Measurements from ENCODE around the gene ABHD12. TPM values are rescaled to one million over a fixed set of nuclear protein-coding genes. Genes with fewer than 3 reads are reported as not detected.
A peak's percentile ranks its signal among the peaks of the same experiment; 100 is the strongest.

ABHD12 gene
- total RNA-seq, 2 donors from 2014 or later, result 70.1 to 84.7 TPM

DNA sequence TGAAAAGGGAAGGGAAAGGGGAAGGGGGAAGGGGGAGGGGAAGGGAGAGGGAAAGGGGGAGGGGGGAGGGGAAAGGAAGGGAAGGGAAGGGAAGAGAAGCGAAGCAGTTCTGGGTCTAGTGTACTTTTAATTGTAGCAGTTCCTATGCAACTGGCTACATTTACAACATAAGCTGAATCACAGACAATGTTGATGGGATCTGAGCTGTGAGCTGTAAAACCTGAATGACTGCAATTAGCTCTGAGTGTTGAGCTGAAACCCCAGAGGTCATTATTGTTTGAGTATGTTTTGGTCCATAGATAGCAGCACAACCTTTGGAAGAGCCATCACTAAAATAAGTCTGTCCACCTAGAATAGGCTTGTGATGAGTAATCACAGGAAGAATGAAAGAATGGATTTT, 7.2 kb upstream of the ABHD12 start:
- Histone ChIP-seq H3K36me3 (no peaks in the 10 kb centered on the region), H3K4me1 (replicated peaks) (no peaks in the 10 kb centered on the region), H3K27ac (no peak overlapping the region), H3K27me3 (replicated peaks; ENCODE audit: insufficient read depth) (no peaks in the 10 kb centered on the region), H3K4me3 (no peak overlapping the region), H3K9me3 (no peaks in the 10 kb centered on the region)
- 50% methylated on average over 1 of the region's 1 CpG for WGBS
- TF ChIP-seq, protein P1, sequence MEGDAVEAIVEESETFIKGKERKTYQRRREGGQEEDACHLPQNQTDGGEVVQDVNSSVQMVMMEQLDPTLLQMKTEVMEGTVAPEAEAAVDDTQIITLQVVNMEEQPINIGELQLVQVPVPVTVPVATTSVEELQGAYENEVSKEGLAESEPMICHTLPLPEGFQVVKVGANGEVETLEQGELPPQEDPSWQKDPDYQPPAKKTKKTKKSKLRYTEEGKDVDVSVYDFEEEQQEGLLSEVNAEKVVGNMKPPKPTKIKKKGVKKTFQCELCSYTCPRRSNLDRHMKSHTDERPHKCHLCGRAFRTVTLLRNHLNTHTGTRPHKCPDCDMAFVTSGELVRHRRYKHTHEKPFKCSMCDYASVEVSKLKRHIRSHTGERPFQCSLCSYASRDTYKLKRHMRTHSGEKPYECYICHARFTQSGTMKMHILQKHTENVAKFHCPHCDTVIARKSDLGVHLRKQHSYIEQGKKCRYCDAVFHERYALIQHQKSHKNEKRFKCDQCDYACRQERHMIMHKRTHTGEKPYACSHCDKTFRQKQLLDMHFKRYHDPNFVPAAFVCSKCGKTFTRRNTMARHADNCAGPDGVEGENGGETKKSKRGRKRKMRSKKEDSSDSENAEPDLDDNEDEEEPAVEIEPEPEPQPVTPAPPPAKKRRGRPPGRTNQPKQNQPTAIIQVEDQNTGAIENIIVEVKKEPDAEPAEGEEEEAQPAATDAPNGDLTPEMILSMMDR (IDR thresholded peaks at IDR 0.05), result no peak
- no peak for TF ChIP-seq POLR2A (IDR thresholded peaks at IDR 0.05)
- TF ChIP-seq POLR2AphosphoS5 (IDR thresholded peaks at IDR 0.05), result no peak
- intact Hi-C loops (cut with DNase I), result loop anchor here (2.0 to 10.0 kb wide), 2 partner anchors 149 to 203 kb away; partner anchors contain the start of genes ENTPD6 and PYGB
- no peak for DNase-seq (ENCODE audit: low spot score)

DNA sequence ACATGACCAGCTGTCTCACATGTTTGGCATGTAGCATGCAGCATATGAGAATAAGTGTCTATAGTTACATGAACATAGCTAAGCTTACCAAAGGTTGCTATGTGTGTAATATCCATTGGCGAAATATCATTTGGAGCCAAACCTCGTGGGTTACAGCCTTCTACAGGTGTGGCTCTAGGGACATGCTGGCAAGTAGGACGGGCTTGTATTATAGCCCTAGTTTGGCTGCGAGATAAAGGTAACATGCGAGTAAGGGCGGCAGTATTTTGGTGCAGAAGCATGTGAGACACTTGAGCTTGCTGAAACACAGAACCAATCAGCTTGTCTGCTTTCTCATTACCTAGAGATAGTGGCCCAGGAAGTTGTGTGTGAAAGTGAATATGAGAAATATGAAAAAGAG, 6.5 kb upstream of the ABHD12 start:
- H3K4me3 ChIP-seq, result no peak overlapping the region
- 63% methylated on average over 6 of the region's 6 CpGs for WGBS
- TF ChIP-seq, protein P1 (IDR thresholded peaks at IDR 0.05), result no peak
- TF ChIP-seq POLR2A (IDR thresholded peaks at IDR 0.05) (no peak), POLR2AphosphoS5 (IDR thresholded peaks at IDR 0.05) (no peak)
- H3K9me3 ChIP-seq, result no peaks in the 10 kb centered on the region
- no peak for DNase-seq (ENCODE audit: low spot score)
- no peak overlapping the region for H3K27ac ChIP-seq
- no peaks in the 10 kb centered on the region for H3K4me1 ChIP-seq (replicated peaks)
- intact Hi-C loops (cut with DNase I), result loop anchor here (10.0 kb wide), 1 partner anchor 202 kb away; the partner anchor contains the start of gene ENTPD6
- H3K36me3 ChIP-seq, result no peaks in the 10 kb centered on the region
- no peaks in the 10 kb centered on the region for H3K27me3 ChIP-seq (replicated peaks; ENCODE audit: insufficient read depth)

DNA sequence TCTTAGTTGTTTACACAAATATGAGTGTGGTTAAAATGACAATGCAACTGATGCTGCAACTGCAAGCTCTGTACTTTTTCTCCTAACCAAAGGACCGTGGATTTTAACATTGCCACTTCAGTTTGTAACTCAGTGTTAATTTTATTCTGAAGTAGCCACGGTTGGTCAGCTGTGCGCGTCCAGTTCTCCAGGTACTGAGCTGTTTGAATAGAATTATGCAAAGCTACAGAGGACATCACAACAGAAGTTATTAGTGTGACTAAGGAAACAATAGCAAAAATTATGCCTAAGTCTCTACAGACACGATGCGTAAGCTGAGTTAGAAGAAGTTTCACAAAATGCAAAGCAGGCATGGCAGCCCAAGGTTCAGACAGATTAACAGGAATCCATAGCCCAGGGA, 4.4 kb upstream of the ABHD12 start:
- no peak for DNase-seq (ENCODE audit: low spot score)

DNA sequence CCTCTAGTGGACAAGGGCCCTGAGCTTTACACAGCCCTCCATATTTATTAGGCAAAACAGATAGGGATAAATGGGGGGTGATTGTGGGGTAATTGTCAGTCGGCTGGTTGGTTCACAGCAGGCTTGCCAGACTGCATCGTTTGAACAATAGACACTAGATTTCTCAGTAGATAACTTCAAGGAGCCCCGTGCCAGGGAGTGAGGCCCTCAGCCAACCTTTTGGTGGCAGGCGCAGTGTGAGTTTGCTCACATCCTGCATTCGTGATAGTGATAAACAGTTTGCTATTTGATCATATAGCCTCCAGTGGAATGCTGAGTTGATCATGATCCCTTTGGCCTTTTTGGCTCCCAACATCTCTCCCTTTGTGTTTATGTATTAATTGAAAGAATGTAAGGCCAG, 3.6 kb upstream of the ABHD12 start:
- WGBS, result 32% methylated on average over 5 of the region's 5 CpGs
- Histone ChIP-seq H3K9me3 (no peaks in the 10 kb centered on the region), H3K27me3 (replicated peaks; ENCODE audit: insufficient read depth) (no peaks in the 10 kb centered on the region), H3K4me1 (replicated peaks) (no peaks in the 10 kb centered on the region), H3K4me3 (no peak overlapping the region), H3K36me3 (no peaks in the 10 kb centered on the region), H3K27ac (no peak overlapping the region)
- intact Hi-C loops (cut with DNase I), result loop anchor here (5.0 to 10.0 kb wide), 2 partner anchors 97 to 199 kb away; partner anchors contain the start of gene ENTPD6
- TF ChIP-seq POLR2AphosphoS5 (IDR thresholded peaks at IDR 0.05) (no peak), POLR2A (IDR thresholded peaks at IDR 0.05) (no peak)
- TF ChIP-seq, protein P1 (IDR thresholded peaks at IDR 0.05), result no peak
- peak; percentile 53 for DNase-seq (ENCODE audit: low spot score)

More for the DNA sequence above, 4.4 kb upstream of the ABHD12 start:
- H3K36me3 ChIP-seq, result no peaks in the 10 kb centered on the region
- H3K27ac ChIP-seq, result no peak overlapping the region
- no peaks in the 10 kb centered on the region for H3K9me3 ChIP-seq
- TF ChIP-seq POLR2AphosphoS5 (IDR thresholded peaks at IDR 0.05) (no peak), POLR2A (IDR thresholded peaks at IDR 0.05) (no peak)
- TF ChIP-seq, protein P1 (IDR thresholded peaks at IDR 0.05), result no peak
- H3K4me3 ChIP-seq, result no peak overlapping the region
- WGBS, result 85% methylated on average over 6 of the region's 6 CpGs
- H3K27me3 ChIP-seq (replicated peaks; ENCODE audit: insufficient read depth), result no peaks in the 10 kb centered on the region
- intact Hi-C loops (cut with DNase I), result loop anchor here (5.0 to 10.0 kb wide), 2 partner anchors 98 to 200 kb away; partner anchors contain the start of gene ENTPD6
- no peaks in the 10 kb centered on the region for H3K4me1 ChIP-seq (replicated peaks)

DNA sequence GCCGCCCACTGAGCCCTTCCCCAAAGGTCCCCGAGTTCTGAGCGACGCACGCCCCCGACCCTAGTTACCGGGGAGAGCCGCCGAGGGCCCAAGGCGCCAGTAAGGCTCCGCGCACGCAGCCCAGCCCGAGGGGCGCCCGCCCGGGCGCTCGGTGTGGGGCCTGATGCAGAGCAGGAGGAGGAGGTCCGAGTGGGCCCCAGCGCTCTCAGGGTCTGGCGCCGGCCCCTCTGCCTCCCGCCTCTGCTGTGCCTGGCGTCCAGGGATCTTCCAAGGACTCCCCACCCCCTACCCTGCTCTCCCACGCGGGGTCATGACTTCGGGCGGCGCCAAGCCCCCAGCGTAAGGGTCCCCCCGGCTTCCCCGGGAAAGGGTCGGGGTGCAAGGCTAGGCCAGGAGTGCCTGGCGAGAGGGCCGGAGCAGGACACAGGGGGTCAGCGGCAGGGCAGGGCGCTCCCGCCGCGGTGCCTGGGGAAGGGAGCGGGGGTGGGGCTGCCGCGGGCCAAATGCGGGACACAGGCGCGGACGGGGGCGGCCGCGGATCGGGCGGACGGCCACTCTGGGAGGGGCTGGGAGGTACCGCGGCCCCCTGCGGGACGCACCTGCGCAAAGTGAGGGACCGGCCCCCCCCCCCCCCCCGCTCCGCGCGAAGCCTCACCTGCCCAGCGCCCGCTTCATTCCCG, 637 bp downstream of the ABHD12 start:
- Histone ChIP-seq H3K27me3 (replicated peaks; ENCODE audit: insufficient read depth) (no peaks in the 10 kb centered on the region), H3K4me1 (replicated peaks) (no peaks in the 10 kb centered on the region), H3K27ac (peak overlapping the region; percentile 86 to 94), H3K4me3 (peak overlapping the region; percentile 83 to 89), H3K36me3 (no peaks in the 10 kb centered on the region), H3K9me3 (no peaks in the 10 kb centered on the region)
- TF ChIP-seq POLR2AphosphoS5 (IDR thresholded peaks at IDR 0.05) (no peak), POLR2A (IDR thresholded peaks at IDR 0.05) (no peak)
- TF ChIP-seq, protein P1 (IDR thresholded peaks at IDR 0.05), result no peak
- peak; percentile 23 for DNase-seq (ENCODE audit: low spot score)
- intact Hi-C loops (cut with DNase I), result loop anchor here (2.0 to 10.0 kb wide), 3 partner anchors 93 to 395 kb away; partner anchors contain the start of gene ENTPD6
- WGBS, result under 1% methylated on average over 41 of the region's 67 CpGs
